Adipose tissue (tissue), 3 donors: Measurements from ENCODE around the gene GPR26. TPM values are rescaled to one million over a fixed set of nuclear protein-coding genes. Genes with fewer than 3 reads are reported as not detected.
"Not testable (repeated sequence)": the region's sequence is repeated elsewhere in the genome, so short reads cannot be mapped to it uniquely, and the experiment has no call there.

Experiments
- H3K27ac ChIP-seq: one replicate; pipeline ENCODE4 v1.5.1; 2013; ENCODE audit warnings: low read depth, low read length
- WGBS, 3 donors: extraction: QIAGEN DNeasy Blood & Tissue Kit; methylation state at CpG; one replicate each; pipeline ENCODE4 v1.1.7; 2013; 5-methylcytosine and 5-hydroxymethylcytosine counted together
- polyA plus RNA-seq, 3 donors: library from polyadenylated mRNA; stranded (reverse); fragments of 200-250 nt; gene quantifications; one replicate each; pipeline ENCODE4 v1.2.3, GENCODE V29; 2013
- donor health status: healthy with polysubstance abuse.
- donor health status: Bipolar disorder and iron deficiency.
- donor health status: healthy.

The GPR26 gene
- polyA plus RNA-seq, 3 donors: under 0.01 TPM; not detected in 2

DNA sequence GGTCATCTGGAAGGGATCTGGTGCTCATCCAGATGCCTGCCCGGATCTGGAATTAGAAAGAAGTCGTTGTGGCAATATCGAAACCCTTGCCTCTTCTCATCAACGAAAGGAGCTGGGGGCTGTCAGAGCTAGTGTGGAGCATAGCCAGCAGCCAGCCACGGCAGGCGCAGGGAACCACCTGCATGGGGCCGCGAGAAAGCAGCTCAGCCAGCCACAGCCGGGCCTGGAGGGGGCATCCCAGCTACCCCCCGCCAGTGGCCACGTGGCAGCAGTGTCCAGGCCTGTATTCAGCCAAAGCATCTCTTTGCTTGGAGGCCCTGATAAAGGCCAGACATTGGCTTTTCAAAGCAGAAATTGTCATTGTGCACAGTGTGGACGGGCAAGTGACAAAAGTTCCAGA lies 19.1 kb downstream of the GPR26 start:
- H3K27ac ChIP-seq: no peak overlapping the region
- 74 to 77% (median 76%) methylated on average over 12 of the region's 12 CpGs for WGBS, 3 donors

DNA sequence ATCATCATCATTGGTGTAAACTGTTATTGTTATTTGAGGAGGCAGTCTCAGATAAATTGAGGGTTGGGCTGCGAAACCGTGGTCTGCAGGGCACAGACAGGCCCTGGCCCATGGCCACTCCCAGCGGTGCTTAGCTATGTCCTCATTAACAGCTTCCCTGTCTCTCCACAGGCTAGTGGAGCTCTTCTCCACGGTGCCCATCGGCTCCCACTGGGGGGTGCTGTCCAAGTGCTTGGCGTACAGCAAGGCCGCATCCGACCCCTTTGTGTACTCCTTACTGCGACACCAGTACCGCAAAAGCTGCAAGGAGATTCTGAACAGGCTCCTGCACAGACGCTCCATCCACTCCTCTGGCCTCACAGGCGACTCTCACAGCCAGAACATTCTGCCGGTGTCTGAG lies 21.6 kb downstream of the GPR26 start:
- H3K27ac ChIP-seq: no peak overlapping the region
- WGBS, 3 donors: 57 to 61% (median 61%) methylated on average over 13 of the region's 13 CpGs

DNA sequence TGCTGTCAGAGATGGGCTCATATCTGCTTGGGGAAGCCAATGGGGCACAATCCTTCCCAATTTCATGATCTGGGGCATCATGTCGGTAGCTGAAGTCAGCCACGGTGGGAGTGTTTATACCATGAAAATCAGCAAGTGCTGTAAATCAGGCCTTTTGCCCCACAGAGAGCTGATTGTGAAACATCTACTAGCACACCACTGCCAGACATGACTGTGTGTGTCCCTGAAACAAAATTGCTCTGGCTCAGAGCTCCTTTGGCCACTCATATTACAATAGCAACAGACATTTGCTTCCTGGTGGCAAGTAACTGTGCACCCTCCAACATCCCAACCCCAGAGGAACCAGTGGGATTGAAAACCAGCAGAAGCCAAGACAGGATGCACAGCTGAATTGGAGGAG lies 23.7 kb downstream of the GPR26 start:
- H3K27ac ChIP-seq: no peak overlapping the region
- 64 to 89% (median 75%) methylated on average over 2 of the region's 2 CpGs for WGBS, 3 donors

DNA sequence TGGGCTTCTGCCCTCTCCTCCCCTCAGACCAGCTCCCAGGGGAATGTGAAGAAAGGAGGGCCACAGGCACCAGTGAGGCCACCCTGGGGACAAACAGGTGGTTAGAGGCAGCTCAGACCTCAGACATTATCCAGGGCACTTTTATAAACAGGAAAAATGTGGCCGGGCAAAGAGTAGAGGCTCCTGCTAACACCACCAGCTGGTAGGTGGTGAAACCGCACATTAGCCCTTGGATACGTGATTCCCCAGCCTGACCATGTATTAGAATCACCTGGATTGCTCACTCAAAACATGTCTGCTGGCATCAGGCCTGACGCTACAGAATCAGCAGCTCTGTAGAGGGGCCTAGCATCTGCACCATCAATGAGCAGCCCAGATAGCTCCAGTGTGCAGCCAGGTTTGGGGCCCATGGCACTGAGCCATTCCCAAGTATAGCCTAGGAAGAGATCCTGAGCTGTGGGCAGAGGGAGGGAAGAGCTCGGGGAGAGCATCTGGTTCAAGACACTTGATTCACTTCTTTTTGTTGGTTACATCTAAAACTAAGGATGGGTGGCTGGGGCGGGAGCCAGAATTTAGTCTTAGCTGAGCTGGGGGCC lies 37.1 kb downstream of the GPR26 start:
- no peak overlapping the region for H3K27ac ChIP-seq
- WGBS, 3 donors: 57 to 75% (median 70%) methylated on average over 6 of the region's 6 CpGs

DNA sequence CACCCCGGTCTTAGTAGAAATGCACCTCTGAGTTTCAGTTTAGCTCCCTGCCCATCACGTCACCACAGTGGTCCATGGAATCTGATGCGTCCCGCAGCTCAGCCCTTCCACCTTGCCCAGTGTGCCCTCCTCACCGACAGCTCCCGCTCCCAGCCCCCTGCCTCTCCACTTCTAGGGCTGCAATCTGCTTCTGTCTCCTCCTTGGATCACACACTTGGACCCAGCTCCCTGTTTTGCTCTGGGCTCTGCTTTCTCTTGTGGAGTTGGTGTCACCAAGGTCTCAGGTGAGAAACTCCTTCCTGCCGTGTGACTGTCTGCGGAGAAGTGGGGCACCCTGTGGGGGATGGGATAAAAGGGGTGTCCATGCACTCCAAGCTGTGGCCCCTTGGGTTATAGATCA lies 37.9 kb downstream of the GPR26 start:
- H3K27ac ChIP-seq: no peak overlapping the region
- WGBS, 3 donors: 75 to 87% (median 81%) methylated on average over 8 of the region's 8 CpGs

DNA sequence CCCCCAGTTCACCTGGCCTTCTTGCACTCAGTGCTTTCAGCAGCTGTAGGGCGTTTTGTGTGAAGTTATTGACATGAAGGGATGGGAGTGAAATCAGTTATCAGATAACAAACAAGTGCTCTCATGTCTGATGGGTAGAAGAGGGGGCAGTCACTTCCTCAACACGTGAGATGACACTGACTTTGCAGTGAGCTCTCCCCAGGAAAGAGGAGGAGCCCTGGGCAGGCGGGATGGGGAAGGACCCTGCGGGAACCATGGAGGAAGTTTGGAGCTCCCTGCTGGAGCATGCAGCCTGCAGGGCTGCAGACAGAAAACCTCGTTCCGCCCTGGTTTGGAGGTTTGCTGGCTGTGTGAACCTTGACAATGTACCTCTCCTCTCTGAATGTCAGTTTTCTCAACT lies 38.7 kb downstream of the GPR26 start:
- WGBS, 3 donors: 18 to 29% (median 19%) methylated on average over 6 of the region's 6 CpGs

DNA sequence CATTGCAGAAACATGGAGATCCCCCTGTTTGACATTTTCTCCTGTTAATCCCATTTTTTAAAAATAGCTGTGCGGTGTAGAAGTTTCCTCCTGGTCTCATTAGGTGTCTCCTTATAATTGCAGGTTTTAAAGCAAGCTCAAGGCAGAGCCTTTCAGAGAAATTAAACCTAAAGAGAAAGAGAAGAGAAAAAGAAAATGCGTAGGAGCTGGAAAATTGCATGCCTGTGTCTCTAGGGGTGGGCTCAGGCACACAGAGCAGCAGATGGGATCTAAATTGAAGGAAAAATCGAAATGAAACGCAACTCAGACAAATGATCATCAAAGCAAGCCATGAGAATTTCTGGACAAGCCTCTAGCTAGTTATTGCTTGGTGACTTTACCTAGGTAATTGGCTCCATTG lies 40.1 kb downstream of the GPR26 start:
- H3K27ac ChIP-seq: no peak overlapping the region
- 47 to 78% (median 59%) methylated on average over 4 of the region's 4 CpGs for WGBS, 3 donors

More for the DNA sequence above, 38.7 kb downstream of the GPR26 start:
- H3K27ac ChIP-seq: no peak overlapping the region

DNA sequence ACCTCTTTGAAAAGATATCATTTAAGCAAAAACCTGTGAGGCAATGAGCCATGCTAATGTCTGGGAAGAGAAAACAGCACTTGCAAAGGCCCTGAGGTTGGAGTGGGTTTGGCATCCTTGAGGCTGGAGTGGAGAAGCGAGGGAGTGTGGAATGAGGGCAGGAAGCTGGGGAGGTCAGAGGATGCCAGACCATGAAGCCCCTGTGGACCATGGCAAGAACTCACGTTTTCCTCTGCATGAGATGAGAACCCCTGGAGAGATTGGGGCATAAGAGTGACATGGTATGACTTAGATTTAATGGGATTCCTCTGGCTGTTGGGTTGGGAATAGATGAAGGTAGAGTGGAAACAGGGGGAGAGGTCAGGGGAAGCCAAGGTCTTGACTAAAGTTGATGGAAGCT lies 49.4 kb downstream of the GPR26 start:
- no peak overlapping the region for H3K27ac ChIP-seq
- WGBS, 3 donors: 58 to 82% (median 74%) methylated on average over 2 of the region's 2 CpGs

DNA sequence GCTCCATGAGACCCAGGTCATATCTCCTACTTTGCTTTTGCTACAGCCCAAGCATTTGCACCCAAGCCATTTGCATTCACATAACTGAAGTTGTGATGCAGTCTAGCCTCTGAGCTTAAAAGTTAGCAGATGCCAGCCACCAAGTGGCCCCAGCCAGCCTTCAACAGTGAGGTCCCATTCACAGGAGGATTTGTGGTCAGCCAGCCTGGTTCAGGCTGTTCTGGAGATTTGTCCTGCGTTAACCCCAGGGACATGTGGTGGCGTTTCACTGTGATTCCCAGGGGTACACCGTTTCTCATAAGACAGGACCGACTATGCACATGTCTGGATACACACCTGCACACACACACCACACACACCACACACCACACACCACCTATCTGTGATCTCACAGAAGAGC lies 51.2 kb downstream of the GPR26 start:
- WGBS, 3 donors: 80 to 95% (median 83%) methylated on average over 4 of the region's 4 CpGs
- H3K27ac ChIP-seq: no peak overlapping the region

DNA sequence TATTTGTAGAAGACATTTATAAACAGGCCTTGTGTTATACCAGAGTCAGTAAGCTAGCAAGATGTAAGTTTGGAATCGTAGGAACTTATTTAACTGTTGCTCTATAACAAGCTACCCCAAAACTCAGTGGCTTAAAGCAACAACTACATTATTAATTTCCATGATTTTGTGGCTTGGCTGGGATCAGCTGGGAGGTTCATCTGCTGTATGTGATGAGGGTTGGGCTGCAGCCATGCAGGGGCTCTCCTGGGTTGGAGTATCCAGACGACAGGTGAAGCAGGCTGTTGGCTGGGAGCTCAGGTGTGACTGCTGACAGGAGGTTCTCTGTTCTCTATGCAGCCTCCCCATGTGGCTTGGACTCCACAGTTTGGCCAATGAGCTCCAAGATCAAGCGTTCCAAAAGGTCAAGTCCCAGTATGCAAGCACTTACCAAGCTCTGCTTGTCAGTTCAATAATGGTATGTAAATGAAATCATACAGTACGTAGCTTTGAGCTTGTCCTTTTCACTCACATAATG lies 52.4 kb downstream of the GPR26 start:
- H3K27ac ChIP-seq: no peak overlapping the region
- whole genome bisulfite sequencing, 3 donors: 67 to 83% (median 75%) methylated on average over 4 of the region's 4 CpGs

DNA sequence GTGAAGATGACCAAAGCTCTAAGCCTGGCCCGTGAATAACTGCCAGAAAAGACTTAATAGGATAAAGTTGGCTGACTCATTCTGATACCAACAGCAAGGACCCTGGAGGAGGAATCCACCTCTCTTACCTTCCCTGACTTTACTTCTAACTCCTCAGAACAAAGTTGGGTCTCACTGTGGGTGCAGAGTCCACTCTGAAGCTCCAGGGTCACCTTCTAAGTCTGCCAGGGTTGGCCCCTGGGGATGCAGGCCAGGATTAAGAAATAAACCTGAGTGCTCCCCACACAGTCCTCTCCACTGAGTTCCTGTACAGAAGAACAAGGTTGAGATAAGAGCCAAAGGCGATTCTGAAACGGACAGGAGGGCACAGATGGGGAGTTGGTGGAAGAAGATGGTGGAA lies 54.4 kb downstream of the GPR26 start:
- 53 to 72% (median 62%) methylated on average over 3 of the region's 3 CpGs for WGBS, 3 donors
- H3K27ac ChIP-seq: no peak overlapping the region

DNA sequence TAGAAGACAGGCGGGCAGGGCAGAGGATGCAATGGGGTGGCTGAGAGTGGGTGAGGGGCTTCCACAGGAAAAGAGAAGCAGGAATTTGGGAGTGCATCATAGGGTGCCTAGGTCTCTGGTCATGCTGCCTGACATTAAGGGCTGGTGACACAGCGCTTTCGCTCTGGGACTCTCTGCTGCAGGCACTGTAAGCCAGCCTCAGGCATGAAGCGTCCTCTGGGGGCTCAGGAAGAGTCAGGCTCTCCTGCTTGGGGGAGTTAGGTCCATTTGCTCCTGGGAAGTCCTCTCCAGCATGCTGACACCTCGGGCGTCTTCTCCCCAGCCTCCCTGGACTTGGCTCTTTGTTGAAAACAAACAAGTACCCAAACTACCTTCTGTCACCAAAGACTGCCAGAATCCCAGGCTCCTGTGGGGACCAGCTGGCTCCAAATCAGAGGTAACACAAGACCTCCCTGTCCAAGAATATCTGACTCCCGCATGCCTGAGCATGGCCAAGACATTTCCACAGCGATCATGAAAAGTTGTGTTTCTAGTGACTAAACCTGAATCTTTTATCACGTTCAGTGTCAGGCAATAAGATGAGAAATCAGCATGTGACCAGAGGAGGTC lies 55.4 kb downstream of the GPR26 start:
- H3K27ac ChIP-seq: no peak overlapping the region
- WGBS, 3 donors: 73 to 78% (median 76%) methylated on average over 9 of the region's 9 CpGs

DNA sequence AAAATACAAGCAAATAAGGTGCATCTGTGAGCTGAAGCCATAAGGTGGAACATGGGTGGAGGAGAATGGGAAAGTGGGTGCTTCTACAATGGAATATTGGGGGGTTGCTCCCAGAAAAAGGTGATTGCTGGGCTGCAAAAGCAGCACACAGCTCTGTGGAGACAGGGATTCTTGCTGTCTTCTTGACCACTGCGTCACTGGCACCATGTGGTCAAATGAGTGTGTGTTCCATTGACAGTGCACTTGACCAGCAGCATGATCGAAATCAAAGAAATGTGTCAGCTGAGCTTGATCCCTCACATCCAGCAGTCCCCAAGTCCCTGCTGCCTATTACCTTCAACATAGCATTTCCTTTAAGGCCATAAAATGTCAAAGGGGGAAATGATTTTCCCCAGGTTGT lies 56.2 kb downstream of the GPR26 start:
- no peak overlapping the region for H3K27ac ChIP-seq
- WGBS, 3 donors: 87 to 89% (median 87%) methylated on average over 2 of the region's 2 CpGs

DNA sequence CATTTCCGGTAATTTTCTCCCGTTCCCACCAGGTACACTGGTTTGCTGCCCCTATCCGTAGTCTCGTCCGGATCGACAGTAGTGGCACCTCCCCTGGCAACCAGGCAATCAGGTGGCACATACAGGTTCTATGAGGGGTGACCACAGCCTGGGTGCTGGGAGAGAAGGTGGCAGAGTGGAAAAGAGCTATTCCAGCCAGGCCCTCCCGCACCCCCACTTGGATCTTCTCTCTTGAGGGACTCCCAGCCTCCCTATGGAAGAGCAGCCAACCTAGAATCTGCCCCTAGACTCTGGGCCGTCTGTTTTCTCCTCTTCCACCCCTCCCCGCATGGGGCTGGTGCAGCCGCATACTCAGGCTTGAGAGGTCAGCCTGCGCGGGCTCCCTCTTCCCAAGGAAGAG lies 58.6 kb downstream of the GPR26 start:
- H3K27ac ChIP-seq: no peak overlapping the region
- 86 to 91% (median 86%) methylated on average over 12 of the region's 12 CpGs for whole genome bisulfite sequencing, 3 donors

DNA sequence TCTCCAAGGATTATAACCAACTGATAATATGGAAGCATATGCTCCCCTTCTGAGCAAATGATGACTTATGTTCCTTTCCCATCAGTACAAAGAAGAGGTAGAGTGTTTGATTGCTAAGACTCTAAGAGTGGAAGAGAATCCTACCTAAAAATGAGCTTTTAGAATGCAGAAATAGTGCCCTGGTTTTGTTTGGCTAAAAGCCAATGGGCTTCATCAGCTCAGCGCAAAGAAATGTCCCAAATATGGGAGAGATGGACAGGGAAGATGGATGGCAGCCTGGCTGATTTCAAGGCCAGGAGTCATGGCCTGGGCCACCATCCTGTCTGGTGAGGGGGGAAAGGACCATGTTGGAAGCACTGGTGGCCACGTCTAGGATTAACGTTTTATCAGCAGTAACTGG lies 60.2 kb downstream of the GPR26 start:
- 41 to 65% (median 51%) methylated on average over 3 of the region's 3 CpGs for WGBS, 3 donors
- no peak overlapping the region for H3K27ac ChIP-seq

DNA sequence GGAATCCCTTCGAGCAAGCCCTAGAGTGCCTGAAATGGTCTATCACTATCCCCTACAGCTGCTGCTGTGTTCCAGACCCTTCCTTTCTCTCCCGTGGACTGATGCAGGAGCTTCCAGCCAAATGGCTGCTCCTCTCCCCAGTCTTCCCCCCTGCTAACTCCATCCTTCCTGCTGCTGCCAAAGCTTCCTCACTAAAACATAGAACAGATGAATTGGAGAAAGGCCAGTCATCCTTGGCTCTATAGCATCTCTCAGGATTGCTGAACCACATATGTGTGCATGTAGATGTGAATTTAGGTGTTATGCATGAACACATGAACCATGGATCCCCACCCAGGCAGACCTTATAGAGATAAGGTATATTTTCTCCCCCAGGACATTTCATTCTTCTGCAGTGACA lies 60.7 kb downstream of the GPR26 start:
- WGBS, 3 donors: 46 to 65% (median 48%) methylated on average over 2 of the region's 2 CpGs
- no peak overlapping the region for H3K27ac ChIP-seq

DNA sequence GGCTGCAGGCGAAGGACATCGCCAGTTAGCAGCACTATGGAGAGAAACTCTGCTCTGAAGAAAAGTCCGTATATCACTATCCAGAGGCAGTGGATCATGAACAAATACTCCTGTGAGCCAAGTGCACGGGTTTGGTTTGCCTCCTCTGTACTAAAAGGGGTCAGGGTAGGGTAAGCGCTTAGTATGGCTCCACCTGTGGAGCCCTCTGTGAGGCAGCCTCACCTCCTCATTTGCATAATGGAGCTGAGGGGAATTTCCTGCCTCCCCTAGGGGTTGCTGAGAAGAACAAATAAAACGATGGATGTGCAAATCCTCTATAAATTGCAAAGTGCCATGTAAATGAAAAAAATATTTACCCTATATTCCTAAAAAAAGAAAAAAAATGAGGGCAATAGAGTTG lies 63.4 kb downstream of the GPR26 start:
- no peak overlapping the region for H3K27ac ChIP-seq
- WGBS, 3 donors: 56 to 76% (median 72%) methylated on average over 6 of the region's 6 CpGs

DNA sequence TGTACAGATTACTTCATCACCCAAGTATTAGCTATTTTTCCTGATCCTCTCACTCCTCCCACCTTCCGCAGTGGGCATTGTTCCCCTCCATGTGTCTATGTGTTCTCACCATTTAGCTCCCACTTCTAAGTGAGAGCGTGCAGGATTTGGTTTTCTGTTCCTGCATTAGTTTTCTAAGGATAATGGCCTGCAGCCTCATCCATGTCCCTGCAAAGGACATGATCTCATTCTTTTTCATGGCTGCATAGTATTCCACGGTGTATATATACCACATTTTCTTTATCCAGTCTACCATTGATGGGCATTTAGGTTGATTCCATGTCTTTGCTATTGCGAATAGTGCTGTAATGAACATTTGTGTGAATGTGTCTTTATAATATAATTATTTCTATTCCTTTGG lies 70.8 kb downstream of the GPR26 start:
- not testable (repeated sequence) for H3K27ac ChIP-seq
- 78 to 92% (median 92%) methylated on average over 4 of the region's 4 CpGs for WGBS, 3 donors

DNA sequence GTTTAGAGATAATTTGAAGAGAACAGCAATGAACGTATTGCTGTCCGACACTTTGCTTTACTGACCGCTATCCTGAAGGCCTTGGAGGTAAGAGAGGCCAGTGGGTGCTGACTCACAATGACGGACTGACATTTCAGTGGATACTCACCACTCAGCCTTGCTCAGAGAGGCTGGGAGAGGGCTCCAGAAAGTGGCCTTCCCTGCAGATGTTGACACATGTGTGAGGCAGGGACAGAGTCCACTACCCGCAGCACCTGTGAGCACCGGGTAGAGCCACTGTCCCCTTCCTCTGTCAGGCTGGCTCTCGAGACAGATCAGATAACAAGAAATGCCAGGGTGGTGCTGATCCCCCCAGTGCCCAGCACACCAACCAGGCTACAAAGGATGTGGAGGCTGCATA lies 75.0 kb downstream of the GPR26 start:
- no peak overlapping the region for H3K27ac ChIP-seq
- 51 to 76% (median 70%) methylated on average over 7 of the region's 7 CpGs for WGBS, 3 donors

DNA sequence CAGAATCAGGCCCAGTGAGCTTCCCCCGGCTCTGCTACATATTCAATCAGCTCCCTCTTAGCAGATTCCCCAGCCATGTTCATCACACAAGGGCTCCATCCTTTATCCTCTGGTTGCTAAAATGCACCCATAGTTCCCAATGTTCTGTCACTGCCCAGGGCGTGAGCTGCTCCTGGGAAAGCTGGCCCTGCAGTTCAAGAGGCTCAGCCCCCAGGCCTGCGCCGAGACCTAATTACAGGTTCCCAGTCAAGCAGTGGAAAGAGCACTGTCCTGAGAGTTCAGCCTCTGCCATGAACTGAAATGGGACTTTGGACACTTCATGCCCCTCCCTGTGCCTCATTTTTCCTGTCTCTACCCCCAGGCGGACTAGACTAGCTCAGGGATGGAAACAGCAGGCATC lies 75.6 kb downstream of the GPR26 start:
- WGBS, 3 donors: 67 to 91% (median 89%) methylated on average over 5 of the region's 5 CpGs
- H3K27ac ChIP-seq: no peak overlapping the region
